Memory B cell (primary cell): ENCODE data around the gene CHCHD6.

Experiments used
- ATAC-seq: fragments of 150-1000 bp; cut with Tn5 transposase; 2 replicates; pipeline ENCODE4 v1.10.0; 2021; ENCODE audit warnings: low read depth, mild to moderate bottlenecking, moderate library complexity
- DNase-seq, 2 donors: peaks; one replicate each; pipeline ENCODE4 v3.0.0; 2022; ENCODE audit warnings: low spot score in 2 of 2
- H3K27ac Mint-ChIP-seq: one replicate; pipeline ENCODE4 v1.8.0; 2022; ENCODE audit warnings: mild to moderate bottlenecking, moderate library complexity, mixed read lengths
- H3K27me3 Mint-ChIP-seq: one replicate; pipeline ENCODE4 v1.8.0; 2022; ENCODE audit warnings: mixed read lengths
- H3K36me3 Mint-ChIP-seq: one replicate; pipeline ENCODE4 v1.8.0; 2022; ENCODE audit warnings: mild to moderate bottlenecking, mixed read lengths
- H3K4me1 Mint-ChIP-seq: one replicate; pipeline ENCODE4 v1.8.0; 2022; ENCODE audit warnings: mixed read lengths
- H3K4me3 Mint-ChIP-seq: one replicate; pipeline ENCODE4 v1.8.0; 2022; ENCODE audit warnings: mild to moderate bottlenecking, moderate library complexity, mixed read lengths
- H3K9me3 Mint-ChIP-seq: one replicate; pipeline ENCODE4 v1.8.0; 2022; ENCODE audit warnings: mixed read lengths

Gene CHCHD6

GRCh38 chr3:126983276-126983652 lies 279.2 kb downstream of the CHCHD6 start:
- H3K27me3 Mint-ChIP-seq = peaks cover 11% of the 10 kb centered on the region
- ATAC-seq (no peak), DNase-seq (no peak)
- no peak overlapping the region for H3K27ac Mint-ChIP-seq
- no peaks in the 10 kb centered on the region for H3K9me3 Mint-ChIP-seq
- peaks cover 2% of the 10 kb centered on the region for H3K36me3 Mint-ChIP-seq
- H3K4me3 Mint-ChIP-seq = no peak overlapping the region
- H3K4me1 Mint-ChIP-seq = peaks cover 8% of the 10 kb centered on the region

DNA sequence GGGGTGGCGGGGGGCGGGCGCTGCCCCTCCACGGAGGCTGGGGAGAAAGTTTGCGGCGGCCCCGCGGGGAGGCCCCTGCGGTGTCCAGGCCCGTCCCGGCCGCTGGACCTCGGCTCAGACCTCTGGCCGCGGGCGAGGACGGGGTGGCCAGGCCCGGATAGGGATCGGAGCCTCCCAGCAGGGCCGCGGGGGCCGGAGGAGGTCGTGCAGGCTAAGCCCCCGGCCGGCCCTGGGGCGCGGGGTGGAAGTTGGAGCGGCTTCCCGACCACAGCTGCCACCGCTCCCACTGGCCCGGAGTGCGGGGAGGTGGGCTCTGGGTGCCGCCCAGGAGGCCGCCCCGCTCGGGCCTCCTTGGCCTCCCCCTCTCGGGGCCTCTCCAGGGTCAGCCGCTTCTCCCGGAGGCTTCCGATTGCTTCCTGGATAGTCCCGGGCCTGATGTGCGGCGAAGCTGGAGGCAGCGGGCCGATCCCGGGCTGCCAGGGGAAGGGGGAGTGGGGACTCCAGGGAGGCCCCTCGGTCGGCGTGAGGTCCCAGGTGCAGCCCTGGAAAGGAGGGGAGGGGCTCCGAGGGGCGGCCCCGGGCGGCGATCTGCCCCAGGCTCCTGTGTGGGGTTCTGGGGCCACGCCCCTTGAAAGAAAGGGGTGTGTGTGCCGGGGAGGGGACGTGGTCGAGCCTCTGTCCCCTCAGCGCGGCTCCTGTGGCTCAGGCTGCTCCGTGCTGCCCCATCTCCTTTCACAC lies 279.8 kb downstream of the CHCHD6 start:
- ATAC-seq (no peak), DNase-seq (peak; percentile 26 to 55)
- Mint-ChIP-seq H3K27me3 (peaks cover 7% of the 10 kb centered on the region), H3K4me3 (peak overlapping the region; percentile 67), H3K36me3 (peaks cover 2% of the 10 kb centered on the region), H3K27ac (no peak overlapping the region), H3K4me1 (peaks cover 8% of the 10 kb centered on the region), H3K9me3 (no peaks in the 10 kb centered on the region)

DNA sequence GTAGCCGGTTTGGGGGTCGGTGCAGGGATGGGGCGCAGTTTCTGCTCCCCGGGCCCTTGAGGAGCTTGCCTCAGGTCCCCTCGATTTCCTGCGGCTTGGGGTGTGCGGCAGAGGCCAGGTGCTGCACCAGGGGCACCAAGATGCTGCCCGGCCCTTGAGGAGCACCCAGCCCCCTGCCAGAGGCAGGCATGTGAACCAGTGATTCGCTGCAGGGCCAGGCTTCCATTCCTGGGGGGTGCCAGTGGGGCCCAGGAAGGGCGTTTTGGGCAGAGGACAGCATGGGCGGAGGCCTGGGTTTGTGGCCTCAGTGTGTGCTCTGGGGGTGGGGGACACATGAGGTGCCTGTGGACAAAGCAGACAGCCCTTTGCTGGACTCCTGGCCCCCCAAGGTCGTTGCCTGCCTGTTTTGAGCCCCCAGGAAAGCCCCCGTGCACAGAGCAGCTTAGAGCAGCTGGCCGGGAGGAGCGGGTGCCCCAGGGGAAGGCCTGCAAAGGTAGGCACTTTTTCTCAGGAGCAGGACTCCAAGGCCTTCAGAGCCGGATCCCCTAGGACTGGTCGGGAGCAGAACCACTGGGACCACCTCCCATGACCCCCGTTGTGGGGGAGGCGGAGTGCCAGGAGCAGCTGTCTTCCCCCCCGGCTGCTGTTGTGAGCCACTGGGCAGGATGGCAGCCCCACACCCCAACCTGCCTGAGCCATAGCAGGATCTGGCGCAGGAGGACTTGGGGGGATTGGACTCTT lies 280.5 kb downstream of the CHCHD6 start:
- peaks cover 4% of the 10 kb centered on the region for H3K36me3 Mint-ChIP-seq
- peaks cover 7% of the 10 kb centered on the region for H3K27me3 Mint-ChIP-seq
- ATAC-seq (no peak), DNase-seq (no peak)
- H3K9me3 Mint-ChIP-seq = no peaks in the 10 kb centered on the region
- peaks cover 8% of the 10 kb centered on the region for H3K4me1 Mint-ChIP-seq
- peak overlapping the region; percentile 67 for H3K4me3 Mint-ChIP-seq
- H3K27ac Mint-ChIP-seq = no peak overlapping the region

GRCh38 chr3:126985132-126985985 lies 281.3 kb downstream of the CHCHD6 start:
- Mint-ChIP-seq H3K4me1 (peaks cover 8% of the 10 kb centered on the region), H3K9me3 (no peaks in the 10 kb centered on the region), H3K36me3 (peaks cover 2% of the 10 kb centered on the region), H3K4me3 (peak overlapping the region; percentile 61), H3K27me3 (no peaks in the 10 kb centered on the region), H3K27ac (no peak overlapping the region)
- no peak for ATAC-seq
- DNase-seq = no peak

DNA sequence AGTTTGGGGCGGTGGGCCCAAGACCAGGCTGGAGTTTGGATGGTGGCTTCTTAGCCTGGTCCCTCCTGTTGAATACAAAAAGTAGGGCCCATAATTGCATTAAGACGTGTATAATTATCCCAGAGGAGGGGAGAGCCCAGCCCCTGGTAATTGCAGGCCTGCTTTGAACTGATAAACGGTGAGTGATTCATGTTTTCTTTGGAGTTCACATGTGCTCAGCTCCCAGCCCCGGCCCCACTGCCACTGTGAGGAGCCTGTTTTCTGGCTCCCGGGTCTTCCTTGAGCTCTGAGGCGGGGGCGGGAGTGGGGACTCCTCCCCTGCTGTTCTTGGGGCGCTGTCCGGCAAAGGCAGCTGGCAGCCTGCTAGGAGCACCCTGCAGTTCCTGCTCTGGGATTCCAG lies 282.0 kb downstream of the CHCHD6 start:
- H3K4me1 Mint-ChIP-seq = peaks cover 10% of the 10 kb centered on the region
- no peak for ATAC-seq
- H3K27ac Mint-ChIP-seq = no peak overlapping the region
- H3K9me3 Mint-ChIP-seq = no peaks in the 10 kb centered on the region
- no peak overlapping the region for H3K4me3 Mint-ChIP-seq
- peaks cover 5% of the 10 kb centered on the region for H3K36me3 Mint-ChIP-seq
- H3K27me3 Mint-ChIP-seq = no peaks in the 10 kb centered on the region
- no peak for DNase-seq

DNA sequence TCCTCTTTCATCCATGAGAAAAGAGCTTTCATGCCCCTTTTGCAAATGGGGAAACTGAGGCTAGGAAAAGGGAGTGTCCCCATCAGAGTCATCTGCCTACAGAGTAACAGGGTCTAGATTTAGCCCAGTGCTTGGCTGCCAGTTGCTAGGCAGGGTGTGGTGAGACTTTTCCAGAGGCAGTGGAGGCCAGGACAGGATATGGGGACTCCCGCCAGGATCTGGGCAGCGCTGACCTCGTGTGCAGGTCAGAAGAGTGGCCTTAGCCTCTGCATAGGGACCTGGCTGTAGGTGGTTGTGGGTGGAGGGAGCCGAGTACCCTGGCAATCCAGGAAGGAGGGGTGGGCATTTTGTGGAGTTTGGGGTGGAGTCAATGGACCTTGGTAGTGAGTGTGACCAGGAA lies 283.1 kb downstream of the CHCHD6 start:
- no peak for DNase-seq
- H3K36me3 Mint-ChIP-seq = peaks cover 7% of the 10 kb centered on the region
- no peak for ATAC-seq
- no peaks in the 10 kb centered on the region for H3K27me3 Mint-ChIP-seq
- no peak overlapping the region for H3K4me3 Mint-ChIP-seq
- H3K4me1 Mint-ChIP-seq = peaks cover 2% of the 10 kb centered on the region
- H3K9me3 Mint-ChIP-seq = no peaks in the 10 kb centered on the region
- no peak overlapping the region for H3K27ac Mint-ChIP-seq

GRCh38 chr3:126987596-126987995 lies 283.6 kb downstream of the CHCHD6 start:
- Mint-ChIP-seq H3K4me1 (peaks cover 2% of the 10 kb centered on the region), H3K27me3 (no peaks in the 10 kb centered on the region), H3K27ac (no peak overlapping the region), H3K9me3 (no peaks in the 10 kb centered on the region), H3K36me3 (peaks cover 7% of the 10 kb centered on the region), H3K4me3 (no peak overlapping the region)
- DNase-seq (no peak), ATAC-seq (no peak)

DNA sequence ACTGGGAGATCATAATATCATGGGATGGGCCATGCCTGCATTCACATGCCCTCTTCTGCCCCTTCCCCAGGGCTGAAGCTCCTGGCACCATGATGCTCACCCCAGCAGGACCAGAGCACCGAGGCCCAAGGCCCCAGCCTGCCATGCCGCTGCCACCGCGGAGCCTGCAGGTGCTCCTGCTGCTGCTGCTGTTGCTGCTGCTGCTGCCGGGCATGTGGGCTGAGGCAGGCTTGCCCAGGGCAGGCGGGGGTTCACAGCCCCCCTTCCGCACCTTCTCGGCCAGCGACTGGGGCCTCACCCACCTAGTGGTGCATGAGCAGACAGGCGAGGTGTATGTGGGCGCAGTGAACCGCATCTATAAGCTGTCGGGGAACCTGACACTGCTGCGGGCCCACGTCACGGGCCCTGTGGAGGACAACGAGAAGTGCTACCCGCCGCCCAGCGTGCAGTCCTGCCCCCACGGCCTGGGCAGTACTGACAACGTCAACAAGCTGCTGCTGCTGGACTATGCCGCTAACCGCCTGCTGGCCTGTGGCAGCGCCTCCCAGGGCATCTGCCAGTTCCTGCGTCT lies 284.5 kb downstream of the CHCHD6 start:
- Mint-ChIP-seq H3K27ac (no peak overlapping the region), H3K4me1 (peaks cover 2% of the 10 kb centered on the region), H3K9me3 (no peaks in the 10 kb centered on the region), H3K36me3 (peaks cover 7% of the 10 kb centered on the region), H3K27me3 (no peaks in the 10 kb centered on the region), H3K4me3 (no peak overlapping the region)
- DNase-seq (no peak), ATAC-seq (no peak)

DNA sequence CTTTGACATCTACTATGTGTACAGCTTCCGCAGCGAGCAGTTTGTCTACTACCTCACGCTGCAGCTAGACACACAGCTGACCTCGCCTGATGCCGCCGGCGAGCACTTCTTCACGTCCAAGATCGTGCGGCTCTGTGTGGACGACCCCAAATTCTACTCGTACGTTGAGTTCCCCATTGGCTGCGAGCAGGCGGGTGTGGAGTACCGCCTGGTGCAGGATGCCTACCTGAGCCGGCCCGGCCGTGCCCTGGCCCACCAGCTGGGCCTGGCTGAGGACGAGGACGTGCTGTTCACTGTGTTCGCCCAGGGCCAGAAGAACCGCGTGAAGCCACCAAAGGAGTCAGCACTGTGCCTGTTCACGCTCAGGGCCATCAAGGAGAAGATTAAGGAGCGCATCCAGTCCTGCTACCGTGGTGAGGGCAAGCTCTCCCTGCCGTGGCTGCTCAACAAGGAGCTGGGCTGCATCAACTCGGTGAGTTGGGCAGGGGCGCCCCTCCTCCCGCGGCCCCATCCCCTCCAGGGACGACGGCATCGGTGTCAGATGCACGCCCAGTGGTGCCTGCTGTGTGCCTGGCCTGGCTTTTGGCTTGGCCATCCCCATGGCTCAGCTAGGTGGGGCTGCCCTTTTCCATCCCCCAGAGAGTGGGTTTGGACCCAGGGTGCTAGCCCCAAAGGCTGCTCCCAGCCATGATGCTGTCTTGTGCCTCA lies 285.4 kb downstream of the CHCHD6 start:
- no peaks in the 10 kb centered on the region for H3K9me3 Mint-ChIP-seq
- ATAC-seq = no peak
- peaks cover 2% of the 10 kb centered on the region for H3K4me1 Mint-ChIP-seq
- H3K27me3 Mint-ChIP-seq = no peaks in the 10 kb centered on the region
- H3K4me3 Mint-ChIP-seq = no peak overlapping the region
- no peak for DNase-seq
- no peak overlapping the region for H3K27ac Mint-ChIP-seq
- peaks cover 7% of the 10 kb centered on the region for H3K36me3 Mint-ChIP-seq

DNA sequence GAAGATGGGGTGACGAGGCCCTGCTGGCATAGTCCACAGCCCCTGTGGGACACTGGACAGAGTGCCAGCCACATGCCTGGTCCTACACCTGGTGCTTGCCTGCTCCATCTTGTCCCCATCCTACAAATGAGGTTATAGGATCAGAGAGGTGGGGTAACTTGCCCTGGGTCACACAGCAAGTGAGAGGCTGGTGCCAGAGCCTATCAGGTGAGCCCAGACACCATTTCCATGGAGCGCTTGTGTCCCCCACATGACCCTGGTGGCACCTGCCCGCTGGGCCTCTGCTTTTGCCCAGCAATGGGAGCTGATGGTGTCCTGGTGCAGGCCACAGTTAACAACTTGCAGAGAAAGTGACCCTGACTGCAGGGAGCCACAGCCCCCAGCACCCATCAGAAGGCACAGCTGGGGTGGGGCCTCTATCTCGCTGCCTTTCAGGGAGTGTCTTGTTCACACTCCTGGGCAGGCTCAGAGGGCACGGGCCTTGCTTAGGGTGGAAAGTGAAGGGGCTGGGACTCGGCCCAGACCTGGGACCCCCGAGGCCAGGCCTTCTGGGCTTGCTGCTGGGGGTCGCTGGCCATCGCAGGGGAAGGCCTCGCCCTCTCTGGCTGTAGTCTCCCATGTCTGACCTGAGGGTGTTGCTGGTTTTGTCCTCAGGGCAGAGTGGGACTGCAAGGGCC lies 286.1 kb downstream of the CHCHD6 start:
- ATAC-seq (no peak), DNase-seq (no peak)
- Mint-ChIP-seq H3K27me3 (no peaks in the 10 kb centered on the region), H3K9me3 (no peaks in the 10 kb centered on the region), H3K4me1 (peaks cover 2% of the 10 kb centered on the region), H3K4me3 (no peak overlapping the region), H3K36me3 (peaks cover 7% of the 10 kb centered on the region), H3K27ac (no peak overlapping the region)

DNA sequence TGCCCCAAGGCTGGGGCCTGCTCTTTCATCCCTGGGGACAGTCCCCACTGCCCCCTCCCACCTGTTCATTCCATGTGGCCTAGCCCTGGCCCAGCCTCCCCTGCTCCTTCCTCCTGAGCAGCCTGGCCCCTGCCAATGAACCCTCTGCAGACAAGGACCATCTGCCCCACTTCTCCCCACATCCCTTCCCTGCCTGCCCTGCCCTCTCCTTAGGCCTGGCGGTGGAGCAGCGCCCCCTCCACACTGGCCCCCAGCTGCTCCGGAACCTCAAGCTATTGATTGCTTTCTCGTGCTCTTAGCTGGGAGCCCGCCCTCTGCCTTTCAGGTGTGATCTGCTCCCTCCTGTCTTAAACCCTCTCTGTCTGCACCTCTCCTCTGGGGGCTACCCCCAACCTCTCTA lies 286.9 kb downstream of the CHCHD6 start:
- H3K9me3 Mint-ChIP-seq = no peaks in the 10 kb centered on the region
- H3K27ac Mint-ChIP-seq = no peak overlapping the region
- no peak for DNase-seq
- no peaks in the 10 kb centered on the region for H3K27me3 Mint-ChIP-seq
- H3K36me3 Mint-ChIP-seq = peaks cover 7% of the 10 kb centered on the region
- ATAC-seq = no peak
- peaks cover 2% of the 10 kb centered on the region for H3K4me1 Mint-ChIP-seq
- H3K4me3 Mint-ChIP-seq = no peak overlapping the region

DNA sequence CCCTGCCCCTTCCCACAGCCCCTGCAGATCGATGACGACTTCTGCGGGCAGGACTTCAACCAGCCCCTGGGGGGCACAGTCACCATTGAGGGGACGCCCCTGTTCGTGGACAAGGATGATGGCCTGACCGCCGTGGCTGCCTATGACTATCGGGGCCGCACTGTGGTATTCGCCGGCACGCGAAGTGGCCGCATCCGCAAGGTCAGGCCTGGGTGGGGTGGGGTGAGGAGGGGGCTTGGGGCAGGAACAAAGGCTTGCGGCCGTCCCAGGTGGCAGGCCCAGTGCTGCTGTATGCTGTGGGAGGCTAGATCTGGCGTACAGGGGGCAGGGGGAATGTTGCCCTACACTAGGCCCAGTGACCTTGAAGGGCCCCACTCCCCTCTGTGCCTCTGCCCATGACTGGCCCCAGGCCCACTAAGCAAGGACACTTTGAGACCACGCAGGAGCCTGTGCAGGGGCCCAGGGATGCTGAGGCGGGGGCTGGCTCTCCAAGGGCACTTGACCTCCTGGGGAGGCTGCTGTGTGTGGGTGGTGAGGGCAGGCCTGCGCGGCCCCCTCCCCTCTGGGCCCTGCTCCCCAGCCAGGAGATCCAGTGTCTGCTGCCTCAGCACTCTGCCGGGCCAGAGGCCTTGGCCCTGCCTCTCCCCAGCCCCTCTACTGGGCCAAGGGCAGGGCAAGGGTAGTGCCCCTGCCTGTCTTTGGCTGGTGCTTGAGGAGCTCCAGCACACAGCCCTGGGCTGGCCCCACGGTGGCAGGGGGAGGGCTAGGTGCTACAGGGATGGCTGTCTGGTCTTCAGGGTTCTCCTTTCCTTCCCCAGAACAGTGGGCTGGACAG lies 287.5 kb downstream of the CHCHD6 start:
- no peaks in the 10 kb centered on the region for H3K27me3 Mint-ChIP-seq
- no peak for DNase-seq
- no peak overlapping the region for H3K27ac Mint-ChIP-seq
- H3K4me3 Mint-ChIP-seq = no peak overlapping the region
- H3K9me3 Mint-ChIP-seq = no peaks in the 10 kb centered on the region
- H3K36me3 Mint-ChIP-seq = peaks cover 7% of the 10 kb centered on the region
- ATAC-seq = no peak
- peaks cover 2% of the 10 kb centered on the region for H3K4me1 Mint-ChIP-seq
